Fibroblast of villous mesenchyme (primary cell): ENCODE measurements around the gene TUBB6. TPM values are rescaled to one million over a fixed set of nuclear protein-coding genes. Genes with fewer than 3 reads are reported as not detected.

ENCODE experiments used
- DNase-seq: peaks from one replicate; pipeline ENCODE4 v3.0.0-alpha.2; 2010; ENCODE audit warnings: low read depth
- H3K4me3 ChIP-seq: 2 replicates; pipeline ENCODE4 v1.5.1; 2011; ENCODE audit warnings: low read depth, mild to moderate bottlenecking, low read length
- total RNA-seq: library from RNA; depleted of rRNA; stranded (reverse); fragments of >200 nt; gene quantifications from 2 replicates; pipeline ENCODE4 v1.2.3, GENCODE V29; 2012
- TF ChIP-seq, protein P1 (sequence below): IDR thresholded peaks from 2 replicates; pipeline ENCODE4 v1.5.1; 2012; ENCODE audit warnings: low read depth, mild to moderate bottlenecking, low read length; ENCODE audit not compliant: insufficient read depth

Gene TUBB6
- total RNA-seq, 1 donor: 821 TPM

DNA sequence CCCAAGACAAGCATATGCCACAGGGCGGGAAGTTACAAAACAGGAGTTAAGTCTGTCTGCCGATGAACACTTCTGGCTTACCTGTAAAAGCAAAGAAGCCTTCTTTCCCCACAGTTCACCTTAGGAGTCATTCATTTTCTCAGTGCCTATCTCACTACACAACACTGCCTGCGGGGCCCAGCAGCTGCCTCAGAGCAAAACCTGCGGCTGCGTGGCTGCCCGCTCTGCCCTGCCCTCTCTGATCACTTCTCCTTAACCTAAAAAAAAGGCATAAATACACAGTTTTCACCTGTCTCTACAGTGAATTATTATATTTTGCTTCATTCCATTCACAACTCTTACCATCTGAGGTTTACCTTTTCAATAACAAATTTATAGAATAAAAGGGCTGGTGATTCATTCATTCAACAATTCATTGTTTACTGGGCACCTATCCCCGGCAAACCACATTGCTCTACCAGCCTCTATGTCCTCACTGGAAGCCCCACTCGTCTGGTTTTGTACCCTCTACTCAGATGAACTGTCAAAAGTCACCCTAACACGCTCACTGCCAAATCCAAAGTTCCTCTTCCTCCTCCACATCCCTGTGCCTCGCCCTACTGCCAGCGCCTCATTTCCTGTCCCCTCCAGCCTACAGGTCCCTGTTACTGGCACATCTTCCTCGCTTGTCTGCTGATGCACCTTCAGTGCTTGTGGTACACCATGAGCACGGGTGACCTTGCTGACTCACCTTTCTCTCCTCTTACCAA, 37.6 kb downstream of the TUBB6 start:
- no peak for DNase-seq
- TF ChIP-seq, protein P1, sequence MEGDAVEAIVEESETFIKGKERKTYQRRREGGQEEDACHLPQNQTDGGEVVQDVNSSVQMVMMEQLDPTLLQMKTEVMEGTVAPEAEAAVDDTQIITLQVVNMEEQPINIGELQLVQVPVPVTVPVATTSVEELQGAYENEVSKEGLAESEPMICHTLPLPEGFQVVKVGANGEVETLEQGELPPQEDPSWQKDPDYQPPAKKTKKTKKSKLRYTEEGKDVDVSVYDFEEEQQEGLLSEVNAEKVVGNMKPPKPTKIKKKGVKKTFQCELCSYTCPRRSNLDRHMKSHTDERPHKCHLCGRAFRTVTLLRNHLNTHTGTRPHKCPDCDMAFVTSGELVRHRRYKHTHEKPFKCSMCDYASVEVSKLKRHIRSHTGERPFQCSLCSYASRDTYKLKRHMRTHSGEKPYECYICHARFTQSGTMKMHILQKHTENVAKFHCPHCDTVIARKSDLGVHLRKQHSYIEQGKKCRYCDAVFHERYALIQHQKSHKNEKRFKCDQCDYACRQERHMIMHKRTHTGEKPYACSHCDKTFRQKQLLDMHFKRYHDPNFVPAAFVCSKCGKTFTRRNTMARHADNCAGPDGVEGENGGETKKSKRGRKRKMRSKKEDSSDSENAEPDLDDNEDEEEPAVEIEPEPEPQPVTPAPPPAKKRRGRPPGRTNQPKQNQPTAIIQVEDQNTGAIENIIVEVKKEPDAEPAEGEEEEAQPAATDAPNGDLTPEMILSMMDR: no peak
- H3K4me3 ChIP-seq: no peak overlapping the region

DNA sequence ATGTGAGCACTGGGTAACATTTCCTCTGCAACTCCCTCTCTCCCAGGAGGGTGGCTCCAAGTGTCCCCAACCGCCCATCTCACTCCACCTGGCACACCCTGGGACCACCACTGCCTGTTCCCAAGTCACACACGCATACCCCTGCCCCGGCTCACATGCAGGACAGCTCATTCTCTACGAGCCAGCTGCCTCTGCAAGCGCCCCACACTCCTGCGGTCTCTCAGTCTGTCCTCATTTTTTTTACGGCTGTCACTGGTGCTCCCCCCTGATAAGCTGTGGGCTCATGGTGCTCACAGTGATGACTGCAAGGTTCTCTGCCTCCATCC, 38.2 kb downstream of the TUBB6 start:
- TF ChIP-seq, protein P1: no peak
- H3K4me3 ChIP-seq: no peak overlapping the region

DNA sequence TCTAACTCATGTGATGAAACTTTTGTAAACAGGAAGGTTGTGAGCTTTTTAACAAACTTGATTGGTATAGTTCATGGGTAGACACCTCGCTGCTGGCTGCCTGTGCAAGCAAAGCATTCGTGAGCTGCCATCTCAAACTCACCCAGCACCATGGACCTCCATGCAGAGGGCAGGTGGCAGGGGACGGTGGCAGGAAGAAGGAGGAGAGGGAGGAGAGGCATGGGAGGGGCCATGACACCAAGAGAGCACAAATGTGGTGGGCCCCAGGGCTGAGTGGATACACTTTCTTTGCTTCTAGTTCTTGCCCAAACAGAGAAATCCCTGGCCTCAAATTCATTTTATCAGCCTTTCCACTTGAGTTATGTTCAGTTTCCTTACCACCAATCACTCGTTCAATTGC, 39.9 kb downstream of the TUBB6 start:
- no peak overlapping the region for H3K4me3 ChIP-seq
- DNase-seq: no peak
- TF ChIP-seq, protein P1: no peak

More for the DNA sequence above, 38.2 kb downstream of the TUBB6 start:
- DNase-seq: no peak

DNA sequence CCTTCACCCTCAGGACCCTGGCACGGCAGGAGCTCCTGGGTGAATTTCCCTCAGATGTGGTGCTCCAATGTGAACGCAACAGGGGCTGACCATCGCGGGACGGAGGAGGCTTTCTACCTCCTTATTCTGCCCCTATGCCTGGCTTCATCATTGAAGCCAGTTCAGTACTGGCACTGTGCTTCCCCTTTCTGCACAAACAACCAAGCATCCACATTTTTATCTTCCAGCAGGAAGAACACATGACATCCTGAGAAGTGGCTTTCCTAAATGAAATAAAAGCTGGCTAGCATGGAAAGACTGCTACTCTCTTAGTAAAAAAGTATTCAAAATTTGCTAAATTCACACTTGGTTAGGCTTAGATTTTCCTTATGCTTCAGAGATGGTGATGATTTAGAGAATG, 44.1 kb downstream of the TUBB6 start:
- TF ChIP-seq, protein P1: no peak

DNA sequence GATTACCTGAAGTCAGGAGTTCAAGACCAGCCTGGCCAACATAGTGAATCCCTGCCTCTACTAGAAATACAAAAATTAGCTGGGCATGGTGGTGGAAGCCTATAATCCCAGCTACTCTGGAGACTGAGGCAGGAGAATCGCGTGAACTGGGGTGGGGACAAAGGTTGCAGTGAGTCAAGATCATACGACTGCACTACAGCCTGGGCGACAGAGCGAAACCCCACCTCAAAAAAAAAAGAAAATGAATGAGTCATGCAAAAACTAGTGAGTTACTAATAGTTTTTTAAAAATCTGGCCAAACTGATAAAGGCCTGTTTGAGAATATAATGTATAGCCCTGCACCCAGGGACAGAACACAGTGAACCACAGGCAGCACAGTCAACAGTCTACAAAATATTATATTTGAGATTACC, 51.5 kb downstream of the TUBB6 start:
- H3K4me3 ChIP-seq: no peak overlapping the region
- TF ChIP-seq, protein P1: no peak
- DNase-seq: peak; percentile 41

More for the DNA sequence above, 44.1 kb downstream of the TUBB6 start:
- no peak overlapping the region for H3K4me3 ChIP-seq
- DNase-seq: no peak

DNA sequence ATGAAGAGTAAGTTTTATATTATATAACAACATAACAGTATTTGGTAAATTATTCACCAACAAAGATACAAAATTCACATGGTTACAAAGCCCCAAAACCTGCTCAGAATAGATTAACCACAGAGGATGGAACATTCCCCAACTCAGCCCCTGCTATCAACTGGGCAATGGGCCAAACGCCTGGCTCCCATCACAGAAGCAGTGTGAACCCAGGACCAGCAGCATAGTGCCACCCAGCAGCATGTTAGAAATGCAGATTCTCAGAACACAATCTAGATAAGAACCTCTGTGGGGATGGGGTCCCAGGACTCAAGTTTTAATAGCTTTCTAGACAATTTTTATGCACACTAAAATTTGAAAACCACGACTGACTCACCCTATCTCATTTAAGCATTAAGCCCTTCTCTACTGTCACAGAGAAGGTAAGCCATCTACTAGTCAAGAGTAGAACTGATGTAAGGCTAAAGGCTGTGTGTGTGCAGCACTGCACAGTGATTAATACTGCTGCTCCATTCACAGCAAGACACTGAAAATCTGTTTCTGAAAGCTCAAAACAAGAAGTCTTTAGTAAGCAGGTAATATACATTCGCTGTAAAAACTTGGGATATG, 53.8 kb downstream of the TUBB6 start:
- H3K4me3 ChIP-seq: no peak overlapping the region
- TF ChIP-seq, protein P1: no peak
- DNase-seq: peak; percentile 56
